ENCODE results near the gene MPPED1. TPM values are rescaled to one million over a fixed set of nuclear protein-coding genes. Genes with fewer than 3 reads are reported as not detected.

The MPPED1 gene
- total and polyA plus RNA-seq, 2 donors (not counting 3 experiments of a cell fraction or from before 2014, with no cell fraction given): not detected

DNA sequence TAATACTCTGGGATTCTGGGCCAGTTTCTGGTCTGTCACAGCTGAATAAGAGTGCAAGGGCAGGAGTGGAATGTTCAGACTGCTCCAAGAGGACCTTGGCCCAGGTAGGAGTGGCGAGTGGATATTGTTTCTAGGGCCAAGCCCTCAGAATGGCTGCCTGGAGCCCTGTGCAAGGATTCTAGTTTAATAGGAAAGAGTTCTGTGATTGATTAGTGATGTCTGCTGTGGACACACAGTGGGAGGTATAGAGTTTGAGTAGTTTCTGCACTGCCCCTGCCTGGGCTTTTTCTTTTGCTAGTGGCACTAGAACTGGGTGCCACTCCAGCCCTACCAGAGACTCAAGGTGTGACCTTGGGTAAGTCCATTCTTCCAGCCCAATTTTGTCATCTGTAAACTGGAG, 9.7 kb upstream of the MPPED1 start:
- FAIRE-seq: no peak

More for the DNA sequence above, 9.7 kb upstream of the MPPED1 start:
- BruUV-seq (replicated peaks): no TSS peak
- Histone ChIP-seq H4K20me1 (replicated peaks; ENCODE audit: control insufficient read depth, extremely low read depth, insufficient read depth, low read length) (no peaks in the 10 kb centered on the region), H2AFZ (ENCODE audit: low read depth, low read length) (no peak overlapping the region), H3K27me3 (ENCODE audit: control insufficient read depth in 2 of 2, insufficient read depth in 2 of 2, low read length in 2 of 2) (no peaks in the 10 kb centered on the region), H3K79me2 (ENCODE audit: control insufficient read depth, insufficient read depth, low read length) (no peaks in the 10 kb centered on the region), H3K4me1 (ENCODE audit: control insufficient read depth, extremely low read depth, insufficient read depth, low read length) (no peaks in the 10 kb centered on the region), H3K9me3 (replicated peaks; ENCODE audit: control insufficient read depth, insufficient read depth, low read length) (no peaks in the 10 kb centered on the region), H3K4me2 (ENCODE audit: insufficient read depth, low read length) (no peak overlapping the region), H3K27ac (ENCODE audit: insufficient read depth, low read depth, low read length) (no peak overlapping the region), H3K4me3 (replicated peaks in 1 of 3; ENCODE audit: insufficient read depth in 1 of 3, low read depth in 1 of 3, low read length in 3 of 3) (no peak overlapping the region), H3K9ac (replicated peaks; ENCODE audit: extremely low read depth, insufficient read depth, low read length) (no peak overlapping the region), H3K36me3 (ENCODE audit: control insufficient read depth in 2 of 2, extremely low read depth in 1 of 2, insufficient read depth in 2 of 2, low read length in 2 of 2) (no peaks in the 10 kb centered on the region), H3K9me1 (replicated peaks; ENCODE audit: control insufficient read depth, extremely low read depth, insufficient read depth, low read length) (no peaks in the 10 kb centered on the region)
- dilution Hi-C loops (cut with MboI; ENCODE audit: extremely low pct_ligation_motif_present, low sequenced_read_pairs): no loop called here
- intact Hi-C loops (cut with micrococcal nuclease): no loop called here
- TF ChIP-seq JUN (IDR thresholded peaks at IDR 0.05; ENCODE audit: borderline replicate concordance, insufficient read depth, insufficient read length, low read depth): no peak
- TF ChIP-seq MAX (IDR thresholded peaks at IDR 0.05; ENCODE audit: insufficient read depth, insufficient read length): no peak
- no peak for TF ChIP-seq CTCF (IDR thresholded peaks at IDR 0.05; ENCODE audit: extremely low read depth in 1 of 2, insufficient read depth in 1 of 2, low read depth in 1 of 2, low read length in 2 of 2)
- no peak for TF ChIP-seq EZH2 (IDR thresholded peaks at IDR 0.05; ENCODE audit: borderline replicate concordance, low read depth, low read length, severe bottlenecking)
- TF ChIP-seq MYC (IDR thresholded peaks at IDR 0.05; ENCODE audit: low read depth, low read length): no peak
- TF ChIP-seq POLR2AphosphoS5 (IDR thresholded peaks at IDR 0.05; ENCODE audit: insufficient read depth, low read depth, low read length): no peak
- TF ChIP-seq POLR2A (IDR thresholded peaks at IDR 0.05; ENCODE audit: low read depth, low read length): no peak
- no peak for TF ChIP-seq FOS (IDR thresholded peaks at IDR 0.05; ENCODE audit: borderline replicate concordance, insufficient read depth, low read length)
- ChIA-PET CTCF (no interaction called here), POLR2A (no interaction called here)
- DNase-seq (ENCODE audit: low read depth, low spot score): no peak
